Stimulated activated CD4-positive, alpha-beta T cell treated with anti-CD3 and anti-CD28 coated beads, Interleukin-2, amount 100 ng/mL, for 48 hours (primary cell): Measurements from ENCODE around the gene CA10.

ENCODE experiments used
- DNase-seq, 2 donors: peaks; one replicate each; pipeline ENCODE4 v3.0.0-alpha.2; 2020

CA10 gene

DNA sequence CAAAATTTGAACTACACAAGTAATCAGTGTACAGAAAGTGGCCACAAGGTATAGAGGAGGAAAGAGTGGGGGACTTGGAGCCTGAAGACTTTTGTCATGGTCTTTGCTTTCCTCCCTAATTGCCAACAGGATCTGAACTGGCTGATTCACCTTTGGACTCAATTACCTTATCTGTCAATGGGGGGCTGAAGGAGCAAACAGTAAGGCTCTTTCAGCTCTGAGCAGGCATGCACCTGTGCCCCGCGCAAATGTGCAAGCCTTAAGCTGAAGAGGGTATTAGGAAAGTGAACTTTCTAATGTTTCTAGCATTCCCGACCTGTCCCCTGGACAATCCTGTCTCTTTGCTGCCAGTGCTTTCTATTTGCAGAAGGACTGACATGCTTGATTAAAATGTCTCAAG is 302.7 kb downstream of the CA10 start:
- DNase-seq: no peak

DNA sequence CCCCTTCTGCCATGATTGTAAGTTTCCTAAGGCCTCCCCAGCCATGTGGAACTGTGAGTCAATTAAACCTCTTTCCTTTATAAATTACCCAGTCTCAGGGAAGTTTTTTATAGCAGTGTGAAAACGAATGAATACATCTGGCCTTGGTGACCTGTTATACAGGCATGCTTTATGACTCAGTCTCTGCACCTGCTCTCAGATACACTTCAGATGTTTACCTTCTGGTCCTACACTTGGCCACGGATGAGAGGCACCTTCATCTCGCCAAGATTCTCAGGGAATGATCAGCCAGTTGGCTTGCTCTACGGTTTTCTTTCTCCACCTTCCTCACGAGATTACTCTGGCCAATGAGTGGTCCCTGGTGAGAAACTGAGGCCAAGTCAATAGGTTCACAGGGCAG is 304.7 kb downstream of the CA10 start:
- DNase-seq: no peak

- no peak for DNase-seq
These were observed 305.9 kb downstream of the CA10 start for GRCh38 chr17:51852603-51853002.

DNA sequence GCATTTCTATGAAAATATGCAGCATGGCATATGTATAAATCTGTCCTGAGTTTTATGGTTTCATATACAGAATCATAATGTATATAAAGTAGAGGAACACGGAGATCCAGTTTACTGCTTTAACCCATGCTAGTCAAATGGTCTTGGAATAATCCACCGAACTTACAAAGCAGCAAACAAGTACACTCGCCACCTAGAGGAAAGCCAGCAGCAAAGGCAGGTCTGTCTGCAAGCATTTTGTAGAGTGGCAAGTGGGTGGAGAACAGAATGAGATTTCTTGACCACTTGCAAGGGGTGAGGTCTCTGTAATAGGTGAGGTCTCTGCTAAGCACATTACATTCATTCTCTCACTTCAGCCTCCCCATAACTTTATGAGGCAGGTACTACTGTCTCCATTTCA is 308.3 kb downstream of the CA10 start:
- no peak for DNase-seq

DNA sequence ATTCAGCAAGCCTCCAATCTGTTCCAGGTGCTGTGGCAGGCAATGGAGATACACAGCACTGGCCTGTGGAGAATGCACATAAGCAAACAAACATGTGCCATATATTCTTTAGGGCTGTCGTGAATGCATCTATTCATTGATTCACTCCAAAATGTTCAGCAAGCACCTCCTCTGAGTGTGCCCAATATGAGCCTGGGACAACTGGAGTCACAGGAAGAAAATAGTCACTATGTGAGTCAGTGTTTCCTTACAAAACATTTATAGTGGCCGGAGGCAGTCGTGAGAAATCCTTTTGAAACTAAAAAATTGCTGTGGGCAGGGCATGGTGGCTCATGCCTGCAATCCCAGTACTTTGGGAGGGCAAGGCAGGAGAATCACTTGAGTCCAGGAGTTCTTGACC is 310.1 kb downstream of the CA10 start:
- DNase-seq: no peak

DNA sequence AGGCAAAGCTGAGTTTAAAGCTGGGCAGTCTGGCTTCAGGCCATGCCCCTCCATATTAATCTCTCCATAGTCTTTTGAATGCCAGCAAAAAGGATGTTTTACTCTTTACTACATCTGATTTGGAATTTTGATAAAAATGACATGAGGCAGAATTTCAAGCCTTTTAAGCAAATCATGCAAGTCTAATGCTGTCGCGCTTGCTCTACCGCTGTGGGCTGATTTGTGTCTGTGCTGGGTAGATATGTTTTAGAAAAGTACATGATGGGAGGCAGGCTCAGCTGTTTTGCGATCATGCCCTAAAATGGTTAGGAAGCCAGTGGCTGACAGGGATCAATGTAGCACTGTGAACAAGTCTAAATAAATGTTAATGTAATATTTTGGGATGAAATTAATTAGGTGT is 311.9 kb downstream of the CA10 start:
- no peak for DNase-seq

GRCh38 chr17:51845776-51846175 is 312.7 kb downstream of the CA10 start:
- DNase-seq: no peak

- DNase-seq: no peak
These were observed 315.8 kb downstream of the CA10 start for GRCh38 chr17:51842763-51843162.

DNA sequence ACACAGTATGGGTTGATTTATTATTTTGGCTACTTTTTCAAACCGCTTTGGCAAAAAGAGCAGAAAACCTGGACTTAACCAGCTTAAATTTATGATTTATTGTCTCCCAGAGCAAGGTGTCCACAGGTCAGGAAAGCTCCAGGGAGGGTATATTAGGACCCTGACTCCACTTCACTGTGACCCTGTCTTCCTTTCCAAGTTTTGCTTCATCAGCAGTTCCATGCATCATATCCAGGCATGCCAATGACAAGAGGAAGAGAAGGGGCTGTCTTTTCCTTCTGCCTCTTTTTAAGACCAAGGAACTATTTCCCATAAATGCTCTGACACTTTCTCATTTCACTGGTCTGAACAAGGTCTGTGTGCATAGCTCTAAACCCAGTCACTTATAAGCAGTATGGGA is 316.8 kb downstream of the CA10 start:
- no peak for DNase-seq

- no peak for DNase-seq
These were observed 317.8 kb downstream of the CA10 start for GRCh38 chr17:51840688-51841087.

DNA sequence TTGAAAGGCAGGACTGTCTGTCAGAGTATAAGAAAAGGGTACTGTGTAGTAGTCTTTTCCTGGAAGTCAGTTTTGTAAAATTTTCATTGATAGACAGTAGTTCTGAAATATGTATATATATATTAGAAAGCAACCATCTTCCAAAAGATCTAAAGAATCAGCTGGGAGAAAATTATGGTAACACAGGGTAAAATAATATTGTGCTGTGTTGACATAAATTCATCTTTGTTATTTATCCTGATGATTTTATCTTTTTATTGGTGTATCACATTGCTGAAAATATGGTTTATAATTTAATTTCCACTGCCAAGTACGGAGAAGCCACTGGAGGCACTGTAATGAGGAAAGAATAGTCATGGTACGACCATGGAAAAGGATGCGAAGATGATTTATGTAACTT is 324.9 kb downstream of the CA10 start:
- DNase-seq: no peak

GRCh38 chr17:51833045-51833444 is 325.5 kb downstream of the CA10 start:
- no peak for DNase-seq

GRCh38 chr17:51830886-51831285 is 327.6 kb downstream of the CA10 start:
- no peak for DNase-seq

DNA sequence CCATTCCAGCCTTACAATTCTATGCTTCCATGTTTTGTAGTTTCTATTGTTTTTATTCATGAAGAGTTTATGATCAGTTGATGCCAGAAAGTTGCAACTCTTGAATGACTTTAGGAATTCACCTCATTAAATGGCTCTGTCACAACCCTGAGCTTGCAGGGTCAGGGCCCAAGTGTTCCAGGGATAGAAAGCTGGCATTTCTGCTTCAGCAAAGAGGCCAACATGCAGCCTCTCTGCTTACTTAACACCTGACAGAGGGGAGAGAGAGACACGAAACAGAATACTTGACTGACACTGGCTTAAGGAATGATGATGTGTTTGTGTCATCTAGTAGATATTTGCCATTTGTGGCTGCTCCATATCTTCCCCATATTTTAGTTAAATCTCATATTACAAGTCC is 328.1 kb downstream of the CA10 start:
- no peak for DNase-seq

- DNase-seq: no peak
These were observed 329.6 kb downstream of the CA10 start for GRCh38 chr17:51828901-51829300.

- DNase-seq: no peak
These were observed 331.4 kb downstream of the CA10 start for GRCh38 chr17:51827140-51827539.

- DNase-seq: no peak
These were observed 337.7 kb downstream of the CA10 start for GRCh38 chr17:51820766-51821165.

DNA sequence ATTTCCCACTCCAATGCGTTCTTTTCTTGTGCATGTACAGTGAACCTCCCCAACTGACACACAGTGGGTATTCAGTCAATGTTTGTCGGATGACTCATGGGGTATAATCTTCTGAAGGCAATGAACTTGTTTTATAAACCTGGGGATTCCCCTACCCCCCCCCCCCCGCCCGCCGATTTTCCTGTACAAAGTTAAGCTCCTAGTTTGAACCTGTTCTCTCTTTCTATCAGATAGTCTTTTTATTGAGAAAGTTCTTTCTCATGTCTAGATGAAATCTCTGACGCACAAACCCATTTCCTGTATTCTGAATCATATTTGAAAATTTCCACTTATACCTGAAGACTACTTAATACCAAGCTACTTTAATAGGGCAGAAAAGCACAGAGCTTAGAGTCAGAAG is 338.3 kb downstream of the CA10 start:
- no peak for DNase-seq

DNA sequence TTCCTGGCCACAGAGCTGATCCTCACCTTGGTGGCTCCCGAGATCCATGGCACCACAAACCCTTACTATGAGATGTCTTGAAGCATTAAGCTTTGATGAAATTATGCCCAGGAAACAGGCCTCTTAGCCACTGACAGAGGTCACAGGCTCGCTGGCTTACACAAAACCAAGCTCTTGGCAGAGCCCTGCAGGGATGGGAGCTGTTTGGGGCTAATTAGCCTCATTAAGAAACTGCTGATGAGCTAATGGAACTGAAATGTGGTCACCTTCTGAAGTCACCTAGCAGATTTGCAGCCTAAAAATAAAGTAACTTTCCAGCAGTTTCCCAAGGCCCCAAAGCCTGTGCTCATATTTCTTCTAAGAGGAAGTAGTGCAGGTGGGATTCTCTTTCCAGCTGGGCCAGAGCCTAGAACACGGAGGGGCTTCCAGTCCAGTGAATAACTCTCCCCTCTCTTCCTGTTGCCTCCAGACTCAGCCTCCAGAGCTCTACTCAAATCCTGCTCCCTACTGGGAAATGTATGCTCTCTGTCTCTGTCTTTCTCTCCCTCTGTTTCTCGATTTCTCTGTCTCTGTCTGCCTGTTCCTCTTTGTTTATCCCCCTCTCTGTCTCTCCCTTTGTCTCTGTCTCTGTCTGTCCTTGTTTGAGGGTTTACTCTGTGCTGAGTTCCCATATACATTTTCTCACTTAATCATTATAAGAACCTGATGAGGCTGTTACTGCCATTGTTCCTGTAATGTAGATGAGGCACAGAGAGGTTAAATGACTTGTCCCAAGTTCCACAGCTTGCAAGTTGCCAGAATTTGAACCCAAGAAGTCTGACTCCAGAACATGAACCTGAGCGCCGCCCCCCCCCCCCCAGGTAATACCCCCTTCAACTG is 338.9 kb downstream of the CA10 start:
- DNase-seq: no peak

DNA sequence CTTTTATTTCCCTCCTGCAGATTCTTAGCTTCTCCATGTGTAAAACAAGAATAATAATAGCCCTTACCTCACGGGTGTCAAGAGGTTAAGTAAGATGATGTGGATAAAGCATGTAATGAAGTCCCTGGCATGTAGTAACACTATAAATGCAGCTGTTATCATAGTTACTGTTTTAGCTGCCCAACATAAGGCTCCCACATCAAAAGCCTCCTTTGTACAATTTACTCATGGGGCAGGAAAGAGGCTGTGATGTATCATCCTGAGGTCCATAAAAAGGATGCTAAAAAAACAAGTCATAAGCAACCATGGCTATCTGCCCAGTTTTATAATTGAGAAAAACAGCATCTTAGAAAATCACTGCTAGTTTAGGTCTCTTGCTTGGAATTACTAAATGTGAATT is 339.7 kb downstream of the CA10 start:
- DNase-seq: no peak

DNA sequence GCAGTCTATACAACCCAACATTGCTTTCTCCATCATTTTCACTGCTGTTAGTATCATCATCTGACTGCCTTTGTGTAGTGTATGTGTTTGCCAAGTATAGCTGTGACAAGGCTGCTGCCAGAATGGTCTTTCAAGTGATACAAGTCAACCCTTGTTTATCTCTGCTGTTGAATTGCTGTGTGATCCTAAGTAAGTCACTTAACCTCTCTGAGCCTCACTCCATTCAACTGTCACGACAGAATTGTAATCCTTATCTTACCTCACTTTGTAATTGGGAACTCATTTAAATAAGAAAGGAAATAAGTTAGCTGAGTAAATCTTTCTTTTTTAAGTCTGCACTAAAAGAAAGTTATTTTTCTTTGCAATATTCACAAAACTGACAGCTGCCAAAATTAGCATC is 340.6 kb downstream of the CA10 start:
- DNase-seq: no peak

DNA sequence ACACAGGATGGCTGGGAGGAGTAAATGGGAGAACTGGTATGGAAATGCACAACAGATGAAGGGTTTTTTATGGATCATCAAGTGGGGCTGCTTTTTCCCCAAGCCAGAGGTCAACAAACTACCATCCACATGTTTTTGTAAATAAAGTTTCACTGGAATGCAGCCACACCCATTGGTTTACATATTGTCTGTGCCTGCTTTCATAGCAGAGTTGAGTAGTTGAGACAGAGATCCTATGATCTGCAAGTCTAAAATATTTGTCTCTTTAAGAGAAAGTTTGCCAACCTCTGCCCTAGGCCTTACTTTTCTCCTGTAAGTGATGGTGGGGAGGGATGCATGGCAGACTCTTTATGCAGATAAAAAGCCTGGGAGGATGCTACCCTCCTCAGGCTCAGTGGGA is 341.4 kb downstream of the CA10 start:
- no peak for DNase-seq

DNA sequence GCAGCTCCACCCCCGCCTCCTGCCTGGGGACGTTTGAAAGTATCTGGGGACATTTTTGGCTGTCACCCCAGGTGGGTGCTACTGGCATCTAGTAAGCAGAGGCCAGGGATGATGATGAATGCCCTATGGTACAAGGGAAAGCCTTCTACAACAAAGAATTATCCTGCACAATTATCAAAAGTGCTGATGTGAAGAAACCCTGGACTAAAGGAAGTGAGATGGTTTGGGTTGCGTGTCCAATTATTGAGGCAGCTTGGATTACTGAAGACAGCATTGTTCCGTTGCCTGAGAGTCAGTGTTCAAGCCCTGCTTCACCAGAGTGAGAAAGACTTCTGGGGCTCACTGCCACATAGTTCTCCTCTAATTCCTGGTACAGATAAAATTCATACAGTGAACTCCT is 343.4 kb downstream of the CA10 start:
- no peak for DNase-seq

- DNase-seq: no peak
These were observed 344.0 kb downstream of the CA10 start for GRCh38 chr17:51814521-51814920.

GRCh38 chr17:51813784-51814174 is 344.7 kb downstream of the CA10 start:
- no peak for DNase-seq
